GM18520 (cell line): Measurements from ENCODE around the gene FALEC.

Experiments used
- ATAC-seq: cut with Tn5 transposase; IDR thresholded peaks from one replicate; pipeline ENCODE4 v1.9.1; 2021; ENCODE audit not compliant: unreplicated experiment

The FALEC gene

GRCh38 chr1:150515328-150516049, at the start of gene FALEC:
TSS of gene FALEC (plus strand) at chr1:150515752.
- peak; percentile 90 for ATAC-seq

- no peak for ATAC-seq
Observed at GRCh38 chr1:150466964-150467363, 48.6 kb upstream of the FALEC start.

GRCh38 chr1:150469291-150469690, 46.3 kb upstream of the FALEC start:
- no peak for ATAC-seq

- no peak for ATAC-seq
Observed at GRCh38 chr1:150472601-150473200, 42.9 kb upstream of the FALEC start.

- ATAC-seq = no peak
Observed at GRCh38 chr1:150473659-150474058, 41.9 kb upstream of the FALEC start.

- no peak for ATAC-seq
Observed at GRCh38 chr1:150474869-150475268, 40.7 kb upstream of the FALEC start.

GRCh38 chr1:150476754-150477153, 38.8 kb upstream of the FALEC start:
- ATAC-seq = no peak

- no peak for ATAC-seq
Observed at GRCh38 chr1:150477320-150477719, 38.2 kb upstream of the FALEC start.

- no peak for ATAC-seq
Observed at GRCh38 chr1:150477733-150478132, 37.8 kb upstream of the FALEC start.

- no peak for ATAC-seq
Observed at GRCh38 chr1:150479370-150479769, 36.2 kb upstream of the FALEC start.

GRCh38 chr1:150479927-150480352, 35.6 kb upstream of the FALEC start:
- no peak for ATAC-seq

GRCh38 chr1:150484431-150484830, 31.1 kb upstream of the FALEC start:
- no peak for ATAC-seq

- no peak for ATAC-seq
Observed at GRCh38 chr1:150484861-150485260, 30.7 kb upstream of the FALEC start.

- ATAC-seq = peak; percentile 100
Observed at GRCh38 chr1:150486966-150487762, 28.4 kb upstream of the FALEC start, which contains the start of gene TARS2. TSS of gene TARS2 (plus strand) at chr1:150487419. CDS start at chr1:150487451, 32 bp downstream.

- no peak for ATAC-seq
Observed at GRCh38 chr1:150487763-150488115, 27.8 kb upstream of the FALEC start.

- ATAC-seq = no peak
Observed at GRCh38 chr1:150493175-150493574, 22.4 kb upstream of the FALEC start.

- no peak for ATAC-seq
Observed at GRCh38 chr1:150498342-150498741, 17.2 kb upstream of the FALEC start.

GRCh38 chr1:150505431-150505830, 10.1 kb upstream of the FALEC start:
- no peak for ATAC-seq

- no peak for ATAC-seq
Observed at GRCh38 chr1:150507912-150508864, 7.4 kb upstream of the FALEC start, which contains the start of gene ECM1. TSS of gene ECM1 (plus strand) at chr1:150508109. CDS start at chr1:150508210, 101 bp downstream.

- ATAC-seq = no peak
Observed at GRCh38 chr1:150508982-150509381, 6.6 kb upstream of the FALEC start.

GRCh38 chr1:150511551-150511950, 4.0 kb upstream of the FALEC start:
- no peak for ATAC-seq
